GM21360 (cell line): Measurements from ENCODE around the gene KCNJ5.
"Not testable (repeated sequence)": the region's sequence is repeated elsewhere in the genome, so short reads cannot be mapped to it uniquely, and the experiment has no call there.

ENCODE experiments used
- ATAC-seq: cut with Tn5 transposase; IDR thresholded peaks from one replicate; pipeline ENCODE4 v1.9.1; 2021; ENCODE audit warnings: mild to moderate bottlenecking, moderate library complexity; ENCODE audit not compliant: unreplicated experiment

KCNJ5 gene

GRCh38 chr11:128909438-128910125, 18.4 kb downstream of the KCNJ5 start:
- no peak for ATAC-seq

GRCh38 chr11:128910576-128910975, 19.4 kb downstream of the KCNJ5 start:
- no peak for ATAC-seq

- ATAC-seq: no peak
Observed at GRCh38 chr11:128911239-128911638, 20.1 kb downstream of the KCNJ5 start.

GRCh38 chr11:128911701-128912100, 20.5 kb downstream of the KCNJ5 start:
- no peak for ATAC-seq

GRCh38 chr11:128913806-128914205, 22.6 kb downstream of the KCNJ5 start:
- ATAC-seq: no peak

- no peak for ATAC-seq
Observed at GRCh38 chr11:128914216-128915148, 23.3 kb downstream of the KCNJ5 start.

GRCh38 chr11:128915149-128915521, 24.0 kb downstream of the KCNJ5 start:
- no peak for ATAC-seq

GRCh38 chr11:128916037-128916572, 24.9 kb downstream of the KCNJ5 start:
- no peak for ATAC-seq

- no peak for ATAC-seq
Observed at GRCh38 chr11:128916681-128917080, 25.5 kb downstream of the KCNJ5 start.

GRCh38 chr11:128917144-128917724, 26.1 kb downstream of the KCNJ5 start:
- ATAC-seq: no peak

- no peak for ATAC-seq
Observed at GRCh38 chr11:128919216-128919615, 28.1 kb downstream of the KCNJ5 start.

GRCh38 chr11:128919635-128920034, 28.5 kb downstream of the KCNJ5 start:
- ATAC-seq: not testable (repeated sequence)

GRCh38 chr11:128920666-128921065, 29.5 kb downstream of the KCNJ5 start:
- no peak for ATAC-seq

- ATAC-seq: no peak
Observed at GRCh38 chr11:128921793-128922192, 30.6 kb downstream of the KCNJ5 start.

- ATAC-seq: no peak
Observed at GRCh38 chr11:128924104-128924503, 32.9 kb downstream of the KCNJ5 start.

GRCh38 chr11:128924510-128925249, 33.5 kb downstream of the KCNJ5 start:
- ATAC-seq: no peak

- no peak for ATAC-seq
Observed at GRCh38 chr11:128925250-128925600, 34.1 kb downstream of the KCNJ5 start.

- ATAC-seq: no peak
Observed at GRCh38 chr11:128926000-128926399, 34.8 kb downstream of the KCNJ5 start.

GRCh38 chr11:128926437-128927107, 35.4 kb downstream of the KCNJ5 start:
- ATAC-seq: no peak

- ATAC-seq: no peak
Observed at GRCh38 chr11:128927108-128927461, 35.9 kb downstream of the KCNJ5 start.
